ENCODE measurements around the gene STARD6.
"Not testable (repeated sequence)": the region's sequence is repeated elsewhere in the genome, so short reads cannot be mapped to it uniquely, and the experiment has no call there.

The STARD6 gene

GRCh38 chr18:54316071-54316820 is 41.4 kb downstream of the STARD6 start:
- no peak overlapping the region for H3K4me3 ChIP-seq (ENCODE audit: low read depth, low read length)

GRCh38 chr18:54309564-54309963 is 48.1 kb downstream of the STARD6 start:
- not testable (repeated sequence) for H3K4me3 ChIP-seq (ENCODE audit: low read depth, low read length)

More at GRCh38 chr18:54316071-54316820, 41.4 kb downstream of the STARD6 start:
- TF ChIP-seq CTCF (IDR thresholded peaks at IDR 0.05; ENCODE audit: borderline replicate concordance, insufficient read depth, low read depth, low read length), result no peak

GRCh38 chr18:54303408-54303807 is 54.2 kb downstream of the STARD6 start:
- TF ChIP-seq CTCF (IDR thresholded peaks at IDR 0.05; ENCODE audit: borderline replicate concordance, insufficient read depth, low read depth, low read length), result no peak
- no peak overlapping the region for H3K4me3 ChIP-seq (ENCODE audit: low read depth, low read length)

- not testable (repeated sequence) for H3K4me3 ChIP-seq (ENCODE audit: low read depth, low read length)
These were observed 58.7 kb downstream of the STARD6 start for GRCh38 chr18:54298991-54299390.

GRCh38 chr18:54296062-54296461 is 61.6 kb downstream of the STARD6 start:
- no peak overlapping the region for H3K4me3 ChIP-seq (ENCODE audit: low read depth, low read length)
- no peak for TF ChIP-seq CTCF (IDR thresholded peaks at IDR 0.05; ENCODE audit: borderline replicate concordance, insufficient read depth, low read depth, low read length)

GRCh38 chr18:54294274-54294673 is 63.4 kb downstream of the STARD6 start:
- no peak overlapping the region for H3K4me3 ChIP-seq (ENCODE audit: low read depth, low read length)
- TF ChIP-seq CTCF (IDR thresholded peaks at IDR 0.05; ENCODE audit: borderline replicate concordance, insufficient read depth, low read depth, low read length), result no peak

GRCh38 chr18:54284981-54285785 is 72.5 kb downstream of the STARD6 start:
- H3K4me3 ChIP-seq (ENCODE audit: low read depth, low read length), result no peak overlapping the region
- TF ChIP-seq CTCF (IDR thresholded peaks at IDR 0.05; ENCODE audit: borderline replicate concordance, insufficient read depth, low read depth, low read length), result no peak

- TF ChIP-seq CTCF (IDR thresholded peaks at IDR 0.05; ENCODE audit: borderline replicate concordance, insufficient read depth, low read depth, low read length), result no peak
- H3K4me3 ChIP-seq (ENCODE audit: low read depth, low read length), result no peak overlapping the region
These were observed 73.1 kb downstream of the STARD6 start for GRCh38 chr18:54284535-54284934.
